Smooth muscle cell (in vitro differentiated cells): ENCODE measurements around the gene CSAD. TPM values are rescaled to one million over a fixed set of nuclear protein-coding genes. Genes with fewer than 3 reads are reported as not detected.

Experiments used
- DNase-seq: peaks from one replicate; lab custom pipeline; 2025; ENCODE audit not compliant: unreplicated experiment; lab: John Stamatoyannopoulos, UW
- H2AFZ ChIP-seq: fragments of 200-600 bp; sonication (generic); 2 replicates; pipeline ENCODE4 v1.6.0; 2016; ENCODE audit warnings: antibody characterized with exemption, low read depth, mild to moderate bottlenecking
- H3F3A ChIP-seq: fragments of 200-600 bp; sonication (generic); 2 replicates; pipeline ENCODE4 v1.6.0; 2017; ENCODE audit warnings: antibody characterized with exemption, low read depth
- H3K27ac ChIP-seq: fragments of 200-600 bp; sonication (generic); 2 replicates; pipeline ENCODE4 v1.5.1; 2016; ENCODE audit warnings: low read depth, mild to moderate bottlenecking
- H3K27me3 ChIP-seq: fragments of 200-600 bp; sonication (generic); 2 replicates; pipeline ENCODE4 v1.6.1; 2016; ENCODE audit warnings: low read depth, mild to moderate bottlenecking
- H3K36me3 ChIP-seq: fragments of 200-600 bp; sonication (generic); 2 replicates; pipeline ENCODE4 v1.5.1; 2016; ENCODE audit warnings: low read depth
- H3K4me1 ChIP-seq: fragments of 200-600 bp; sonication (generic); 2 replicates; pipeline ENCODE4 v1.5.1; 2016; ENCODE audit warnings: low read depth
- H3K4me2 ChIP-seq: fragments of 200-600 bp; sonication (generic); 2 replicates; pipeline ENCODE4 v1.6.0; 2016; ENCODE audit warnings: mild to moderate bottlenecking
- H3K4me3 ChIP-seq: fragments of 200-600 bp; sonication (generic); 2 replicates; pipeline ENCODE4 v1.5.1; 2016; ENCODE audit warnings: mild to moderate bottlenecking
- H3K79me2 ChIP-seq: fragments of 200-600 bp; sonication (generic); 2 replicates; pipeline ENCODE4 v1.6.0; 2016; ENCODE audit warnings: low read depth, mild to moderate bottlenecking
- H3K9ac ChIP-seq: fragments of 200-600 bp; sonication (generic); 2 replicates; pipeline ENCODE4 v1.6.0; 2016; ENCODE audit warnings: low read depth
- H3K9me3 ChIP-seq: fragments of 200-600 bp; sonication (generic); replicated peaks from 2 replicates; pipeline ENCODE4 v1.5.1; 2016; ENCODE audit warnings: low read depth
- H4K20me1 ChIP-seq: fragments of 200-600 bp; sonication (generic); 2 replicates; pipeline ENCODE4 v1.6.0; 2016; ENCODE audit warnings: low read depth
- WGBS: methylation state at CpG from one replicate; pipeline ENCODE4 v1.1.7; 2016; ENCODE audit warnings: low lambda C conversion rate; 5-methylcytosine and 5-hydroxymethylcytosine counted together
- polyA plus RNA-seq: library from polyadenylated mRNA; unstranded; fragments of >200 nt; fragmentation: Nextera tagmentation; extraction: Ambion mirVana; gene quantifications from 2 replicates; pipeline ENCODE4 v1.2.1, GENCODE V29; 2016
- total RNA-seq: library from RNA; depleted of rRNA; stranded (reverse); fragments of >200 nt; gene quantifications from 2 replicates; pipeline ENCODE4 v1.2.3, GENCODE V29; 2014
- TF ChIP-seq, protein P1 (sequence below): fragments of 200-600 bp; sonication (generic); IDR thresholded peaks from 2 replicates; pipeline ENCODE4 v1.5.1; 2017; ENCODE audit warnings: borderline replicate concordance, mild to moderate bottlenecking, antibody characterized with exemption; ENCODE audit not compliant: insufficient read depth, poor library complexity, severe bottlenecking

The CSAD gene
- total and polyA plus RNA-seq, 2 experiments from 2014 or later, result 4.8 to 10.6 TPM

DNA sequence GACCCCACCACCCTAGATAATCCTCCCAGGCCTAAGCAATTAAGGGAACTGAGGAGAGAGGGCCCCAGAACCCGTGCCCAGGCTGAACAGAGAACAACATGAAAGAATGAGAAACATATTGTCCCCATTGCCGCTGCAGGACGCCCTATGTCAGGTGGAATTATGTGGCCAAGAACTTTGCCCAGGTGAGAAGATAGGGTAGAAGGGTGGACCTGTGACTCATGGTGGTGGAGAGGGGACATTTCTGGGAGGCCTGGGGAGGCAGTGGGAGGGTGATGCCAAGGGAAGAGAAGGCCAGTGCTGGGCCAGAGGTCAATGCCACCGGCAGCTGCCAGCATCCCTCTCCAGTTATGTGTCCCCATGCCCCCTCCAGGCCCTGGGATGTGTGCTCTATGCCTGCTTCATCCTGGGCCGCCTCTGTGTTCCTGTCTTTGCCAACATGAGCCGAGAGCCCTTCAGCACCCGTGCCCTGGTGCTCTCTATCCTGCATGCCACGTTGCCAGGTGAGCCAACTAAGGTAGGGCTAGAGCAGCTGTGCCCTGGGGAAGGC is 61.9 kb downstream of the CSAD start:
- Histone ChIP-seq H3K4me2 (no peak overlapping the region), H3K79me2 (no peaks in the 10 kb centered on the region), H3K9me3 (no peaks in the 10 kb centered on the region), H3K9ac (no peak overlapping the region), H3K4me3 (no peak overlapping the region), H3K27me3 (no peaks in the 10 kb centered on the region), H3F3A (no peaks in the 10 kb centered on the region), H2AFZ (no peak overlapping the region), H4K20me1 (no peaks in the 10 kb centered on the region), H3K36me3 (no peaks in the 10 kb centered on the region), H3K27ac (no peak overlapping the region), H3K4me1 (no peaks in the 10 kb centered on the region)
- WGBS, result 88% methylated on average over 8 of the region's 8 CpGs
- no peak for DNase-seq
- TF ChIP-seq, protein P1, sequence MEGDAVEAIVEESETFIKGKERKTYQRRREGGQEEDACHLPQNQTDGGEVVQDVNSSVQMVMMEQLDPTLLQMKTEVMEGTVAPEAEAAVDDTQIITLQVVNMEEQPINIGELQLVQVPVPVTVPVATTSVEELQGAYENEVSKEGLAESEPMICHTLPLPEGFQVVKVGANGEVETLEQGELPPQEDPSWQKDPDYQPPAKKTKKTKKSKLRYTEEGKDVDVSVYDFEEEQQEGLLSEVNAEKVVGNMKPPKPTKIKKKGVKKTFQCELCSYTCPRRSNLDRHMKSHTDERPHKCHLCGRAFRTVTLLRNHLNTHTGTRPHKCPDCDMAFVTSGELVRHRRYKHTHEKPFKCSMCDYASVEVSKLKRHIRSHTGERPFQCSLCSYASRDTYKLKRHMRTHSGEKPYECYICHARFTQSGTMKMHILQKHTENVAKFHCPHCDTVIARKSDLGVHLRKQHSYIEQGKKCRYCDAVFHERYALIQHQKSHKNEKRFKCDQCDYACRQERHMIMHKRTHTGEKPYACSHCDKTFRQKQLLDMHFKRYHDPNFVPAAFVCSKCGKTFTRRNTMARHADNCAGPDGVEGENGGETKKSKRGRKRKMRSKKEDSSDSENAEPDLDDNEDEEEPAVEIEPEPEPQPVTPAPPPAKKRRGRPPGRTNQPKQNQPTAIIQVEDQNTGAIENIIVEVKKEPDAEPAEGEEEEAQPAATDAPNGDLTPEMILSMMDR, result no peak

DNA sequence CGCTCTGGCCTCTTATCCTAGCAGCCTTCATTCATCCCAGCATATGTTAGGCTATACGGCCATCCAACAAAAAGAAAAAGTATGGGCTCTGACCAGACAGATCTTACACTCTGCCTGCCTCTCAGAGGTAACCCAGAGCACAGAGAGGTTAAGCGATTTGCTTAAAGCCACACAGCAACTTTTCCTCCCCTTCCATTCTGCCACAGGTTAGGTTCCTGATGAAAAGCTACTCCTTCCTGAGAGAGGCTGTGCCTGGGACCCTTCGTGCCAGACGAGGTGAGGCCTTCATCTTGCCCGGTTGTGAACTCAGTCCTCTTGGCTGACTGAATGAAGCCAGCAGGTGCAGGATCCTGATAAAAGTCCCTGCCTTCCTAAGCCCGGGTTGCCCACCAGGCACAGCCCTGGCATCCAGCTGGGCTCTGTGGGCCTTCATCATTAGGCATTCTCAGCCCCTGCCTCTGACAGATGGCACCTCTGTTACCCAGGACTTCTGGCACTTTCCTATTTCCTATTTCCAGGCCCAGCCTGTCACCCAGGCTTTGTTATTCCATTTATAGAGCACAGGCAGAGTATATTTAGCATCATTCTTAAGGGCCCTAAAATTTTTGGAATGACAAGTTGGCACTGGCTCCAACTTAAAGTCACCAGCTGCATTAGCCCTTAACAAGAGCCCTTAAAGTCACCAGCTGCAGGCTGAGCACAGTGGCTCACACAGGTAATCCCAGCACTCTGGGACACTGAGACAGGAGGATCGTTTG is 64.7 kb downstream of the CSAD start:
- Histone ChIP-seq H3F3A (no peaks in the 10 kb centered on the region), H3K27me3 (no peaks in the 10 kb centered on the region), H3K9me3 (no peaks in the 10 kb centered on the region), H3K36me3 (no peaks in the 10 kb centered on the region), H3K4me1 (no peaks in the 10 kb centered on the region), H4K20me1 (no peaks in the 10 kb centered on the region), H3K27ac (no peak overlapping the region), H3K4me2 (no peak overlapping the region), H3K9ac (no peak overlapping the region), H3K79me2 (no peaks in the 10 kb centered on the region), H3K4me3 (no peak overlapping the region), H2AFZ (no peak overlapping the region)
- WGBS, result 97% methylated on average over 8 of the region's 8 CpGs
- TF ChIP-seq, protein P1, result no peak
- no peak for DNase-seq

GRCh38 chr12:53115112-53115890 is 65.4 kb downstream of the CSAD start:
- H3K9ac ChIP-seq, result no peak overlapping the region
- H3K27ac ChIP-seq, result no peak overlapping the region
- H3K9me3 ChIP-seq, result no peaks in the 10 kb centered on the region
- H3K27me3 ChIP-seq, result no peaks in the 10 kb centered on the region
- no peak overlapping the region for H2AFZ ChIP-seq
- no peak overlapping the region for H3K4me2 ChIP-seq
- TF ChIP-seq, protein P1, result no peak
- no peaks in the 10 kb centered on the region for H3F3A ChIP-seq
- no peaks in the 10 kb centered on the region for H3K36me3 ChIP-seq
- no peaks in the 10 kb centered on the region for H3K4me1 ChIP-seq
- H4K20me1 ChIP-seq, result no peaks in the 10 kb centered on the region
- H3K4me3 ChIP-seq, result no peak overlapping the region
- WGBS, result 90% methylated on average over 28 of the region's 33 CpGs
- no peak for DNase-seq
- no peaks in the 10 kb centered on the region for H3K79me2 ChIP-seq
